K562 (cell line): ENCODE measurements around the gene CAMSAP3. TPM values are rescaled to one million over a fixed set of nuclear protein-coding genes. Genes with fewer than 3 reads are reported as not detected.

ENCODE experiments used
- ATAC-seq: fragments of 200-7000 bp; cut with Tn5 transposase; 3 replicates; pipeline ENCODE4 v1.9.1; 2020; ENCODE audit warnings: moderate library complexity
- BruUV-seq: library from RNA; stranded (reverse); fragments of 400-500 nt; replicated peaks from 2 replicates; lab custom pipeline; 2021; lab: Mats Ljungman, UMichigan
- CTCF ChIA-PET: fragments of 300-600 bp; formaldehyde crosslinking; extraction: SDS; loops from one replicate; lab custom pipeline; 2021; ENCODE audit warnings: low intra/inter-chr PET ratio; lab: Yijun Ruan, JAX
- POLR2A ChIA-PET: fragments of 300-600, 350-650 bp; sonication (Branson Sonifier 250); formaldehyde crosslinking; extraction: SDS; loops from one replicate; lab custom pipeline; 2021; ENCODE audit warnings: antibody characterized with exemption, inconsistent platforms; lab: Yijun Ruan, JAX
- DNase-seq, 4 experiments: peaks; one replicate each; pipeline versions ENCODE4 v3.0.0 to v3.0.0-alpha.2; 2011 to 2018; ENCODE audit warnings: low spot score in 3 of 4, mixed read lengths in 3 of 4; ENCODE audit errors: extremely low read depth in 1 of 4
- FAIRE-seq: peaks from 2 replicates; lab custom pipeline; 2011; peaks lifted over from hg19 to GRCh38; lab: Jason Lieb, UNC
- H2AFZ ChIP-seq: 2 replicates; pipeline ENCODE4 v1.6.0; 2011; ENCODE audit warnings: low read depth, low read length, control low read depth, inconsistent platforms
- H3K27ac ChIP-seq: fragments of 200-600 bp; 3 replicates; pipeline ENCODE4 v1.8.0; 2011; ENCODE audit warnings: low read depth, mild to moderate bottlenecking, control low read depth, inconsistent platforms, low read length, moderate library complexity, mixed read lengths; ENCODE audit errors: extremely low read depth
- H3K27me3 ChIP-seq, 2 experiments: fragments of 300-600 bp in 1 of 2; 2 replicates in 1 of 2; 3 replicates in 1 of 2; pipeline versions ENCODE4 v1.6.0 to v1.8.0; 2011; ENCODE audit warnings: inconsistent platforms in 2 of 2, low read length in 2 of 2, mild to moderate bottlenecking in 1 of 2, mixed read lengths in 1 of 2, moderate library complexity in 1 of 2; ENCODE audit not compliant: control insufficient read depth in 2 of 2, insufficient read depth in 2 of 2
- H3K36me3 ChIP-seq: fragments of 300-600 bp; 3 replicates; pipeline ENCODE4 v1.8.0; 2011; ENCODE audit warnings: mild to moderate bottlenecking, low read length, inconsistent platforms; ENCODE audit not compliant: control insufficient read depth, insufficient read depth
- H3K4me1 ChIP-seq, 2 experiments: fragments of 200-600 bp in 1 of 2; replicated peaks in 1 of 2; 2 replicates in 1 of 2; 3 replicates in 1 of 2; pipeline versions ENCODE4 v1.5.1 to v1.8.0; 2011; ENCODE audit warnings: inconsistent platforms in 2 of 2, low read length in 2 of 2, mild to moderate bottlenecking in 1 of 2, mixed read lengths in 1 of 2, moderate library complexity in 1 of 2; ENCODE audit not compliant: control insufficient read depth in 2 of 2, insufficient read depth in 2 of 2
- H3K4me2 ChIP-seq: 2 replicates; pipeline ENCODE4 v1.6.1; 2011; ENCODE audit warnings: low read length, control low read depth, inconsistent platforms, mixed read lengths; ENCODE audit not compliant: insufficient read depth
- H3K4me3 ChIP-seq: fragments of 200-600 bp; sonication (generic), shearing (Covaris generic); 2 replicates; pipeline ENCODE4 v1.5.1; 2016; ENCODE audit warnings: control low read depth, inconsistent platforms
- H3K79me2 ChIP-seq: fragments of 200-600 bp; 3 replicates; pipeline ENCODE4 v1.8.0; 2011; ENCODE audit warnings: low read length, inconsistent platforms; ENCODE audit not compliant: control insufficient read depth, insufficient read depth
- H3K9ac ChIP-seq, 2 experiments: 2 replicates each; pipeline versions ENCODE4 v1.6.0 to v1.6.1; 2011; ENCODE audit warnings: low read depth in 2 of 2, low read length in 2 of 2, control low read depth in 1 of 2, inconsistent platforms in 1 of 2, mild to moderate bottlenecking in 1 of 2, mixed read lengths in 1 of 2; ENCODE audit not compliant: insufficient read depth in 1 of 2
- H3K9me1 ChIP-seq: one replicate; pipeline ENCODE4 v1.6.0; 2011; ENCODE audit warnings: inconsistent platforms, mild to moderate bottlenecking, low read length, moderate library complexity; ENCODE audit not compliant: control insufficient read depth, insufficient read depth
- H3K9me3 ChIP-seq: replicated peaks from 2 replicates; pipeline ENCODE4 v1.5.1; 2011; ENCODE audit warnings: low read depth, low read length, inconsistent platforms; ENCODE audit not compliant: control insufficient read depth, insufficient read depth
- H4K20me1 ChIP-seq: replicated peaks from 2 replicates; pipeline ENCODE4 v1.6.1; 2011; ENCODE audit warnings: low read length, inconsistent platforms, mixed read lengths; ENCODE audit not compliant: control insufficient read depth, insufficient read depth
- BHLHE40 ChIP-seq: IDR thresholded peaks from 2 replicates; pipeline ENCODE4 v1.6.1; 2011; ENCODE audit warnings: low read length, improper control_type of control experiment
- CBX5 ChIP-seq: IDR thresholded peaks from 2 replicates; pipeline ENCODE4 v1.6.1; 2014; ENCODE audit warnings: low read depth, borderline replicate concordance
- CREM ChIP-seq: IDR thresholded peaks from 2 replicates; pipeline ENCODE4 v1.6.1; 2014; ENCODE audit warnings: antibody characterized with exemption, low read depth
- EGR1 ChIP-seq: fragments of 450-650 bp; conservative IDR thresholded peaks from 2 replicates; pipeline ENCODE4 v1.6.1; 2017; ENCODE audit warnings: mild to moderate bottlenecking
- GABPB2 ChIP-seq: fragments of 250-450 bp; sonication (Bioruptor Pico); conservative IDR thresholded peaks from 2 replicates; pipeline ENCODE4 v1.5.1; 2021; ENCODE audit warnings: mild to moderate bottlenecking
- POLR2B ChIP-seq: fragments of 450-650 bp; IDR thresholded peaks from 2 replicates; pipeline ENCODE4 v1.6.1; 2018; ENCODE audit warnings: low read depth; ENCODE audit not compliant: partially characterized antibody
- WGBS: fragments of 100-300 bp; shearing (Covaris generic); methylation state at CpG from one replicate; pipeline ENCODE4 v1.1.6; 2016; ENCODE audit warnings: low coverage, mixed read lengths; ENCODE audit not compliant: insufficient coverage; ENCODE audit errors: missing lambda C conversion rate; 5-methylcytosine and 5-hydroxymethylcytosine counted together
- in situ Hi-C: fragments of 300-500 bp; cut with MboI; formaldehyde crosslinking; loops from 4 replicates; pipeline ENCODE4 v1.15.0; 2018; ENCODE audit warnings: inconsistent platforms, mixed read lengths
- intact Hi-C: fragments of 100-400 bp; cut with micrococcal nuclease; formaldehyde crosslinking; loops from 2 replicates; pipeline ENCODE4 v1.14.2; 2022
- polyA plus RNA-seq, 8 experiments: library from polyadenylated mRNA; depleted of rRNA in 4 of 8; stranded (reverse) in 5 of 8; unstranded in 3 of 8; fragments of >200 nt; fragmentation: Nextera tagmentation in 2 of 8; fragmentation: Illumina TruSeq in 1 of 8; extraction: Ambion mirVana in 2 of 8; extraction: Trizol in 1 of 8; gene quantifications; 2 replicates each; pipeline versions ENCODE4 v1.2.1 to v1.2.3, GENCODE V29; 2011 to 2014; ENCODE audit warnings: inconsistent platforms in 1 of 8, missing spikeins in 1 of 8
- total RNA-seq, 7 experiments: library from RNA; depleted of rRNA in 6 of 7; stranded (reverse); fragments of >200 nt in 6 of 7; fragmentation: Illumina TruSeq in 2 of 7; extraction: Trizol in 2 of 7; gene quantifications; 2 replicates each; pipeline versions ENCODE4 v1.2.1 to v1.2.3, GENCODE V29; 2011 to 2021; ENCODE audit warnings: low replicate concordance in 1 of 7

CAMSAP3 gene
- total and polyA plus RNA-seq, 9 of the 15 experiments (the other 6 are each of a cell fraction or from before 2014, with no cell fraction given) = 0.01 to 0.89 (median 0.22) TPM; not detected in 1

- no peak overlapping the region for H3K4me3 ChIP-seq
- FAIRE-seq = no peak
- H3K9ac ChIP-seq = no peak overlapping the region; a peak in 1 of 4 replicates
- no peaks in the 10 kb centered on the region for H3K9me1 ChIP-seq
- no peak overlapping the region for H2AFZ ChIP-seq
- peaks cover 0 to 9% of the 10 kb centered on the region in 2 experiments; a peak in 2 of 5 replicates for H3K4me1 ChIP-seq
- no peaks in the 10 kb centered on the region for H3K9me3 ChIP-seq
- TF ChIP-seq GABPB2 (CRISPR knock-in tag) = no peak
- 0 out of 2 replicates have a peak, but pooled peaks have one; percentile 6 for TF ChIP-seq EGR1
- TF ChIP-seq CREM = peak; percentile 69
- peak; percentile 54; the same call in 1 of the 2 replicates for TF ChIP-seq BHLHE40
- no peak for TF ChIP-seq CBX5
- TF ChIP-seq POLR2B = no peak
- TF ChIP-seq, all 486 proteins: peak for 3
- intact Hi-C loops = no loop called here
- H3K27ac ChIP-seq = no peak overlapping the region
- ChIA-PET CTCF (interaction anchor here (0.6 kb wide), 1 partner anchor 409 kb away, joined by 5 read pairs; no protein-coding TSS in a partner anchor), POLR2A (no interaction called here)
- no peak overlapping the region for H3K4me2 ChIP-seq
- H3K27me3 ChIP-seq = no peaks in the 10 kb centered on the region; a peak in 1 of 5 replicates
- DNase-seq (no peak), ATAC-seq (no peak)
- peaks cover 13% of the 10 kb centered on the region; the same call in 1 of the 3 replicates for H3K36me3 ChIP-seq
- 11% methylated on average over 6 of the region's 17 CpGs for WGBS
- H3K79me2 ChIP-seq = no peaks in the 10 kb centered on the region
- BruUV-seq = no TSS peak
- in situ Hi-C loops = no loop called here
- peaks cover 3% of the 10 kb centered on the region for H4K20me1 ChIP-seq
Measured at GRCh38 chr19:7561325-7561724, 34.3 kb upstream of the CAMSAP3 start.
